Measurements from ENCODE around the gene DXO.

DXO gene

GRCh38 chr6:31920811-31921210, 51.1 kb downstream of the DXO start:
- no peak for DNase-seq

All from COR-L47 (cell line).